RWPE1 (cell line): ENCODE results near the gene WDR5.

Source experiments
- CTCF ChIA-PET: fragments of 350-600 bp; sonication (Branson Sonifier 250); formaldehyde crosslinking; extraction: SDS; loops from one replicate; lab custom pipeline; 2021; lab: Yijun Ruan, JAX
- POLR2A ChIA-PET: fragments of 400-600 bp; formaldehyde crosslinking; extraction: SDS; loops from one replicate; lab custom pipeline; 2020; ENCODE audit warnings: antibody characterized with exemption; ENCODE audit not compliant: low non-redundant PET; lab: Yijun Ruan, JAX
- DNase-seq: peaks from one replicate; pipeline ENCODE4 v3.0.0; 2012; ENCODE audit warnings: low spot score
- H3K27ac ChIP-seq: fragments of 450-650 bp; 2 replicates; pipeline ENCODE4 v1.5.1; 2017
- CTCF ChIP-seq: fragments of 450-650 bp; conservative IDR thresholded peaks from 2 replicates; pipeline ENCODE4 v1.5.1; 2017; ENCODE audit warnings: low read depth, mild to moderate bottlenecking

Gene WDR5

GRCh38 chr9:134189145-134189469 is 53.2 kb downstream of the WDR5 start:
- no peak for TF ChIP-seq CTCF
- POLR2A ChIA-PET, result no interaction called here
- CTCF ChIA-PET, result no interaction called here
- no peak for DNase-seq
- H3K27ac ChIP-seq, result no peak overlapping the region

- DNase-seq, result no peak
- ChIA-PET POLR2A (no interaction called here), CTCF (no interaction called here)
- no peak for TF ChIP-seq CTCF
- no peak overlapping the region for H3K27ac ChIP-seq
Observed at GRCh38 chr9:134189470-134190231, 53.8 kb downstream of the WDR5 start.

- POLR2A ChIA-PET, result interaction anchor here (0.6 kb wide), 1 partner anchor 398 kb away, joined by 3 read pairs; no protein-coding TSS in a partner anchor
- no peak overlapping the region for H3K27ac ChIP-seq
- CTCF ChIA-PET, result no interaction called here
- TF ChIP-seq CTCF, result no peak
- DNase-seq, result no peak
Observed at GRCh38 chr9:134190232-134191121, 54.6 kb downstream of the WDR5 start.

- DNase-seq, result no peak
- ChIA-PET POLR2A (no interaction called here), CTCF (no interaction called here)
- no peak overlapping the region for H3K27ac ChIP-seq
- TF ChIP-seq CTCF, result no peak
Observed at GRCh38 chr9:134191455-134192209, 55.8 kb downstream of the WDR5 start.

- no peak for DNase-seq
- ChIA-PET POLR2A (no interaction called here), CTCF (interaction anchor here (1.1 kb wide), 1 partner anchor 22 kb away, joined by 7 read pairs; no protein-coding TSS in a partner anchor)
- H3K27ac ChIP-seq, result no peak overlapping the region
- TF ChIP-seq CTCF, result no peak
Observed at GRCh38 chr9:134192311-134192950, 56.5 kb downstream of the WDR5 start.
